Measurements from ENCODE around the gene C12orf57.

C12orf57 gene

GRCh38 chr12:6953442-6954315 is 9.9 kb downstream of the C12orf57 start:
- DNase-seq (ENCODE audit: low read depth in 2 of 2), result peak; percentile 60 to 78

- DNase-seq (ENCODE audit: low read depth in 2 of 2), result no peak
Observed at GRCh38 chr12:6954316-6955107, 10.7 kb downstream of the C12orf57 start.

GRCh38 chr12:6955108-6956020 is 11.5 kb downstream of the C12orf57 start:
- DNase-seq (ENCODE audit: low read depth in 2 of 2), result no peak

- DNase-seq (ENCODE audit: low read depth in 2 of 2), result no peak
Observed at GRCh38 chr12:6956021-6956727, 12.4 kb downstream of the C12orf57 start.

- no peak for DNase-seq (ENCODE audit: low read depth in 2 of 2)
Observed at GRCh38 chr12:6957151-6957701, 13.4 kb downstream of the C12orf57 start.

- DNase-seq (ENCODE audit: low read depth in 2 of 2), result no peak
Observed at GRCh38 chr12:6957741-6958608, 14.2 kb downstream of the C12orf57 start.

GRCh38 chr12:6958609-6959057 is 14.8 kb downstream of the C12orf57 start:
- DNase-seq (ENCODE audit: low read depth in 2 of 2), result no peak

GRCh38 chr12:6959058-6959804 is 15.4 kb downstream of the C12orf57 start:
- DNase-seq (ENCODE audit: low read depth in 2 of 2), result no peak

GRCh38 chr12:6959805-6960592 is 16.2 kb downstream of the C12orf57 start:
- DNase-seq (ENCODE audit: low read depth in 2 of 2), result no peak

GRCh38 chr12:6960593-6961277 is 16.9 kb downstream of the C12orf57 start:
- no peak for DNase-seq (ENCODE audit: low read depth in 2 of 2)

GRCh38 chr12:6961278-6961694 is 17.5 kb downstream of the C12orf57 start:
- DNase-seq (ENCODE audit: low read depth in 2 of 2), result peak; percentile 81 to 92

GRCh38 chr12:6961695-6962284 is 18.0 kb downstream of the C12orf57 start:
- DNase-seq (ENCODE audit: low read depth in 2 of 2), result peak in 1 of 2 donors; percentile 62

- no peak for DNase-seq (ENCODE audit: low read depth in 2 of 2)
Observed at GRCh38 chr12:6962285-6963015, 18.6 kb downstream of the C12orf57 start.

- no peak for DNase-seq (ENCODE audit: low read depth in 2 of 2)
Observed at GRCh38 chr12:6963016-6963731, 19.4 kb downstream of the C12orf57 start.

GRCh38 chr12:6963791-6964413 is 20.1 kb downstream of the C12orf57 start:
- no peak for DNase-seq (ENCODE audit: low read depth in 2 of 2)
